ENCODE data around the gene NTPCR.
A peak's percentile ranks its signal among the peaks of the same experiment; 100 is the strongest.

Gene NTPCR

GRCh38 chr1:232980986-232981560, 30.7 kb downstream of the NTPCR start (continued):
- TF ChIP-seq ZNF610 (tag by site-specific recombination; IDR thresholded peaks at IDR 0.05; ENCODE audit: borderline replicate concordance): no peak
- TF ChIP-seq ZNF830 (tag by site-specific recombination; IDR thresholded peaks at IDR 0.05; ENCODE audit: low read depth): no peak
- TF ChIP-seq ZNF112 (tag by site-specific recombination; IDR thresholded peaks at IDR 0.05): no peak
- TF ChIP-seq ZNF501 (tag by site-specific recombination; IDR thresholded peaks at IDR 0.05): no peak
- no peak for TF ChIP-seq ZNF521 (tag by site-specific recombination; IDR thresholded peaks at IDR 0.05)

GRCh38 chr1:232982238-232982944, 32.0 kb downstream of the NTPCR start:
- Histone ChIP-seq H3K36me3 (ENCODE audit: control insufficient read depth in 2 of 2, insufficient read depth in 1 of 2, low read length in 2 of 2) (peaks cover 0 to 59% of the 10 kb centered on the region in 2 experiments; a peak in 2 of 3 replicates), H3K9me3 (ENCODE audit: control insufficient read depth, insufficient read depth, low read depth, low read length) (no peaks in the 10 kb centered on the region), H3K4me1 (ENCODE audit: control insufficient read depth, insufficient read depth, low read length) (peaks cover 7% of the 10 kb centered on the region), H3K4me3 (ENCODE audit: low read depth, low read length) (no peak overlapping the region), H3K27ac (ENCODE audit: extremely low read depth, low read depth, low read length) (no peak overlapping the region)
- 0 out of 2 replicates have a peak, but pooled peaks have one; percentile 15 for TF ChIP-seq FEZF1 (tag by site-specific recombination; IDR thresholded peaks at IDR 0.05)
- TF ChIP-seq YY2 (tag by site-specific recombination; IDR thresholded peaks at IDR 0.05): no peak
- TF ChIP-seq GLIS1 (tag by site-specific recombination; IDR thresholded peaks at IDR 0.05): peak; percentile 51; the same call in 1 of the 2 replicates
- no peak for TF ChIP-seq ZBTB20 (tag by site-specific recombination; IDR thresholded peaks at IDR 0.05)
- 0 out of 2 replicates have a peak, but pooled peaks have one; percentile 13 for TF ChIP-seq ZIC2 (tag by site-specific recombination; IDR thresholded peaks at IDR 0.05)
- 0 out of 2 replicates have a peak, but pooled peaks have one; percentile 16 for TF ChIP-seq GLIS2 (tag by site-specific recombination; IDR thresholded peaks at IDR 0.05)
- ChIA-PET POLR2A (interaction anchor here (0.6 kb wide), 1 partner anchor 1365 kb away, joined by 3 read pairs; no protein-coding TSS in a partner anchor), CTCF (interaction anchor here (0.5 to 0.7 kb wide), 3 partner anchors 8 to 190 kb away, joined by 3 read pairs; no protein-coding TSS in a partner anchor)

- Histone ChIP-seq H3K36me3 (ENCODE audit: control insufficient read depth in 2 of 2, insufficient read depth in 1 of 2, low read length in 2 of 2) (peaks cover 0 to 56% of the 10 kb centered on the region in 2 experiments; a peak in 2 of 3 replicates), H3K4me3 (ENCODE audit: low read depth, low read length) (no peak overlapping the region), H3K9me3 (ENCODE audit: control insufficient read depth, insufficient read depth, low read depth, low read length) (no peaks in the 10 kb centered on the region), H3K27ac (ENCODE audit: extremely low read depth, low read depth, low read length) (no peak overlapping the region), H3K4me1 (ENCODE audit: control insufficient read depth, insufficient read depth, low read length) (no peaks in the 10 kb centered on the region; the same call in 1 of the 2 replicates)
- ChIA-PET CTCF (interaction anchor here (0.5 to 1.2 kb wide), 2 partner anchors 17 to 26 kb away, joined by 3 read pairs; no protein-coding TSS in a partner anchor), POLR2A (no interaction called here)
- TF ChIP-seq ZBTB44 (tag by site-specific recombination; IDR thresholded peaks at IDR 0.05) (no peak), ZNF274 (IDR thresholded peaks at IDR 0.05; ENCODE audit: low read length) (no peak), ZNF274 (tag by site-specific recombination; IDR thresholded peaks at IDR 0.05; ENCODE audit: borderline replicate concordance) (no peak), ZNF366 (tag by site-specific recombination; conservative IDR thresholded peaks at IDR 0.05) (no peak)
These were observed 33.0 kb downstream of the NTPCR start for GRCh38 chr1:232983375-232983774.

DNA sequence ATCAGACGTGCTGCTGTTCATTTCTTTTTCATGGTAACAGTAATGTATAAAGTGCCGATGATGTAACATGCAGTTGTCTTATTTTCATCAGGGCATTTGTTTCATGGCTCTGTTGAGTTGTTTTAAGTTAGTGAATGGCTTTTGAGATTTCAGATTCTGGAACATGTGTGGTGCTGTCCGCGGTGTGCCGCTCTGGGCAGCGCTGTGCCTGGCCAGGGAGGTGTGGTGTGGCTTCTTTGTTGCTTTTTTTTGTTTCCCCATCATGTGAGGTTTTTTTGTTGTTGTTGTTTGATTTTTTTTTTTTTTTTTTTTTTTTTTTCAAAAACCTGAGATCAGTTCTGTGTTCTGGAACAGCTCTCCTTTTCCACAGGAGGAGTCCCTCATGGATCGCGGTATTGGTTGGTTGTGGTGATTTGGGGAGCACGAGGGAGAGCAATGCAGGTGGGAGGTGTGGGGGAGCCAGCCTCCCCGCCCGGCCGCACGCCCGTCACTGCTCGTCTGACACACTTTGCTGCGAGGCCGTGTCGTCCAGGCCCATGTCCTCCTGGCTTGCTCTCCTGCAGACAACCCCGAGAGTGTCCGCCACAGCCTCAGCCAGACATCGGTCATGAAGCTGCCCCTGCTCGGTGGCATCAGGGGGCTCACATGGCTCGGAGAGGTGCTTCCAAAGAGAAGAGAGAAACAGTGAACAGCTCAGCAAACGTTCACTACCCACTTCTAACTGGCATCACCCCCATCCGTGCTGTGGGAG, 33.6 kb downstream of the NTPCR start:
- CTCF ChIA-PET: interaction anchor here (1.2 kb wide), 1 partner anchor 18 kb away, joined by 3 read pairs; no protein-coding TSS in a partner anchor
- Histone ChIP-seq H3K36me3 (ENCODE audit: control insufficient read depth in 2 of 2, insufficient read depth in 1 of 2, low read length in 2 of 2) (peaks cover 0 to 52% of the 10 kb centered on the region in 2 experiments; a peak in 2 of 3 replicates), H3K9me3 (ENCODE audit: control insufficient read depth, insufficient read depth, low read depth, low read length) (no peaks in the 10 kb centered on the region), H3K4me1 (ENCODE audit: control insufficient read depth, insufficient read depth, low read length) (0 out of 2 replicates have a peak, but pooled peaks cover 5% of the 10 kb centered on the region), H3K4me3 (ENCODE audit: low read depth, low read length) (no peak overlapping the region), H3K27ac (ENCODE audit: extremely low read depth, low read depth, low read length) (no peak overlapping the region)
- peak; percentile 88 for TF ChIP-seq ZNF362 (tag by site-specific recombination; IDR thresholded peaks at IDR 0.05)
- TF ChIP-seq KLF10 (tag by site-specific recombination; IDR thresholded peaks at IDR 0.05): no peak
- POLR2A ChIA-PET: no interaction called here

Data from HEK293 (cell line).